H1 (cell line): ENCODE results near the gene NAA25. TPM values are rescaled to one million over a fixed set of nuclear protein-coding genes. Genes with fewer than 3 reads are reported as not detected.

ENCODE experiments used
- CTCF ChIA-PET: fragments of 300-600 bp; sonication (Branson Sonifier 250); formaldehyde crosslinking; loops from one replicate; lab custom pipeline; 2021; ENCODE audit not compliant: partially characterized antibody; lab: Charles Lee
- POLR2A ChIA-PET: fragments of 300-600 bp; sonication (Branson Sonifier 250); formaldehyde crosslinking; loops from one replicate; lab custom pipeline; 2021; ENCODE audit warnings: inconsistent platforms; ENCODE audit not compliant: partially characterized antibody; lab: Charles Lee
- DNase-seq, 2 experiments: peaks; one replicate each; pipeline versions ENCODE4 v3.0.0 to v3.0.0-alpha.2; 2010 to 2022; ENCODE audit warnings: low spot score in 2 of 2, low read depth in 1 of 2, mixed read lengths in 1 of 2
- FAIRE-seq: peaks from 2 replicates; lab custom pipeline; 2011; peaks lifted over from hg19 to GRCh38; lab: Jason Lieb, UNC
- H2AFZ ChIP-seq: 2 replicates; pipeline ENCODE4 v1.8.1; 2012; ENCODE audit warnings: low read length, inconsistent platforms
- H2AK5ac ChIP-seq: 2 replicates; pipeline ENCODE4 v1.6.1; 2013; ENCODE audit warnings: low read depth, low read length
- H2BK120ac ChIP-seq: replicated peaks from 2 replicates; pipeline ENCODE3; 2013; ENCODE audit warnings: low read depth, low read length, inconsistent platforms
- H2BK12ac ChIP-seq: 2 replicates; pipeline ENCODE4 v1.6.1; 2013; ENCODE audit warnings: low read depth, low read length
- H2BK15ac ChIP-seq: 2 replicates; pipeline ENCODE4 v1.6.1; 2013; ENCODE audit warnings: low read length
- H2BK20ac ChIP-seq: 2 replicates; pipeline ENCODE4 v1.6.1; 2013; ENCODE audit warnings: low read length
- H2BK5ac ChIP-seq: 2 replicates; pipeline ENCODE4 v1.6.1; 2013; ENCODE audit warnings: low read depth, low read length
- H3K14ac ChIP-seq: 2 replicates; pipeline ENCODE4 v1.6.1; 2013; ENCODE audit warnings: inconsistent platforms; ENCODE audit not compliant: insufficient read length
- H3K18ac ChIP-seq: 2 replicates; pipeline ENCODE4 v1.6.1; 2013; ENCODE audit warnings: low read length; ENCODE audit errors: extremely low read depth
- H3K23ac ChIP-seq: 2 replicates; pipeline ENCODE4 v1.6.1; 2013; ENCODE audit warnings: inconsistent platforms; ENCODE audit not compliant: insufficient read length
- H3K23me2 ChIP-seq: 2 replicates; pipeline ENCODE4 v1.6.1; 2013; ENCODE audit warnings: low read depth, low read length
- H3K27ac ChIP-seq: 2 replicates; pipeline ENCODE4 v1.6.1; 2011; ENCODE audit warnings: low read depth, low read length, inconsistent platforms
- H3K27me3 ChIP-seq, 4 experiments: replicated peaks in 1 of 4; 1 replicate in 1 of 4; 2 replicates in 3 of 4; pipeline versions ENCODE4 v1.6.1 to v1.8.1; 2011 to 2013; ENCODE audit warnings: low read length in 3 of 4, mild to moderate bottlenecking in 3 of 4, inconsistent platforms in 2 of 4, mixed read lengths in 2 of 4, moderate library complexity in 1 of 4; ENCODE audit not compliant: control insufficient read depth in 3 of 4, insufficient read depth in 3 of 4; ENCODE audit errors: extremely low read depth in 1 of 4
- H3K36me3 ChIP-seq, 4 experiments: 2 replicates each; pipeline versions ENCODE4 v1.6.1 to v1.8.1; 2011 to 2013; ENCODE audit warnings: mild to moderate bottlenecking in 4 of 4, low read length in 3 of 4, moderate library complexity in 2 of 4, control low read depth in 1 of 4, inconsistent platforms in 1 of 4; ENCODE audit not compliant: insufficient read depth in 4 of 4, control insufficient read depth in 2 of 4
- H3K4ac ChIP-seq: replicated peaks from 2 replicates; pipeline ENCODE3; 2013; ENCODE audit warnings: low read length, low read depth, mixed read lengths, inconsistent platforms; ENCODE audit not compliant: insufficient read length
- H3K4me1 ChIP-seq, 4 experiments: replicated peaks in 1 of 4; 1 replicate in 1 of 4; 2 replicates in 3 of 4; pipeline versions ENCODE4 v1.6.1 to v1.8.1; 2011 to 2013; ENCODE audit warnings: low read length in 3 of 4, inconsistent platforms in 2 of 4, mixed read lengths in 1 of 4; ENCODE audit not compliant: insufficient read depth in 4 of 4, control insufficient read depth in 3 of 4
- H3K4me2 ChIP-seq, 2 experiments: 2 replicates each; pipeline versions ENCODE4 v1.6.1 to v1.8.1; 2011 to 2013; ENCODE audit warnings: low read depth in 2 of 2, low read length in 2 of 2, control low read depth in 1 of 2, inconsistent platforms in 1 of 2, mild to moderate bottlenecking in 1 of 2; ENCODE audit not compliant: insufficient read depth in 1 of 2
- H3K4me3 ChIP-seq, 4 experiments: fragments of 200-600, 300-600 bp in 1 of 4; sonication (generic), shearing (Covaris generic), sonication (Bioruptor Twin) in 1 of 4; 2 replicates each; pipeline versions ENCODE4 v1.5.1 to v1.8.1; 2011 to 2016; ENCODE audit warnings: low read length in 4 of 4, low read depth in 3 of 4, control low read depth in 2 of 4, inconsistent platforms in 2 of 4, mild to moderate bottlenecking in 2 of 4, mixed read lengths in 1 of 4, moderate library complexity in 1 of 4; ENCODE audit not compliant: insufficient read depth in 2 of 4; ENCODE audit errors: extremely low read depth in 1 of 4
- H3K56ac ChIP-seq: replicated peaks from 2 replicates; pipeline ENCODE3; 2013; ENCODE audit warnings: low read depth, mild to moderate bottlenecking, mixed read lengths, low read length, inconsistent platforms; ENCODE audit not compliant: insufficient read length
- H3K79me1 ChIP-seq: 2 replicates; pipeline ENCODE4 v1.6.1; 2013; ENCODE audit warnings: low read depth, low read length, control low read depth
- H3K79me2 ChIP-seq, 2 experiments: 2 replicates each; pipeline versions ENCODE4 v1.6.1 to v1.8.1; 2012 to 2013; ENCODE audit warnings: low read length in 2 of 2, mild to moderate bottlenecking in 2 of 2, inconsistent platforms in 1 of 2; ENCODE audit not compliant: insufficient read depth in 2 of 2, control insufficient read depth in 1 of 2
- H3K9ac ChIP-seq, 4 experiments: replicated peaks in 1 of 4; 1 replicate in 1 of 4; 2 replicates in 3 of 4; pipeline versions ENCODE4 v1.6.1 to v1.8.1; 2011 to 2013; ENCODE audit warnings: low read depth in 3 of 4, low read length in 3 of 4, control low read depth in 2 of 4, mild to moderate bottlenecking in 2 of 4, moderate library complexity in 2 of 4, inconsistent platforms in 1 of 4; ENCODE audit errors: extremely low read depth in 1 of 4
- H3K9me3 ChIP-seq, 2 experiments: 2 replicates each; pipeline versions ENCODE4 v1.6.1 to v1.8.1; 2012 to 2013; ENCODE audit warnings: mild to moderate bottlenecking in 2 of 2, moderate library complexity in 2 of 2, control low read depth in 1 of 2, inconsistent platforms in 1 of 2, low read depth in 1 of 2, low read length in 1 of 2, mixed read lengths in 1 of 2; ENCODE audit not compliant: insufficient read depth in 2 of 2
- H4K20me1 ChIP-seq, 2 experiments: replicated peaks in 1 of 2; 2 replicates each; pipeline versions ENCODE3 to v1.8.1; 2011 to 2013; ENCODE audit warnings: inconsistent platforms in 2 of 2, low read length in 2 of 2, mild to moderate bottlenecking in 1 of 2; ENCODE audit not compliant: insufficient read depth in 2 of 2, control insufficient read depth in 1 of 2
- H4K5ac ChIP-seq: 2 replicates; pipeline ENCODE4 v1.6.1; 2013; ENCODE audit warnings: low read length, low read depth, mixed read lengths, inconsistent platforms; ENCODE audit not compliant: insufficient read length
- H4K8ac ChIP-seq: 2 replicates; pipeline ENCODE4 v1.8.0; 2013; ENCODE audit warnings: mild to moderate bottlenecking, moderate library complexity, low read length, inconsistent platforms; ENCODE audit not compliant: insufficient read depth; ENCODE audit errors: extremely low read depth
- H4K91ac ChIP-seq: replicated peaks from 2 replicates; pipeline ENCODE3; 2013; ENCODE audit warnings: low read length, mixed read lengths, inconsistent platforms; ENCODE audit not compliant: insufficient read length
- CBX8 ChIP-seq: fragments of 300-800, 300-1000 bp; sonication (generic); IDR thresholded peaks from 2 replicates; pipeline ENCODE4 v1.7.1; 2016; ENCODE audit warnings: low read depth, low read length, borderline replicate concordance
- CHD1 ChIP-seq: IDR thresholded peaks from 2 replicates; pipeline ENCODE4 v1.6.1; 2012; ENCODE audit warnings: low read depth, low read length, improper control_type of control experiment
- CTBP2 ChIP-seq: IDR thresholded peaks from 2 replicates; pipeline ENCODE4 v1.7.0; 2011; ENCODE audit warnings: borderline replicate concordance, mild to moderate bottlenecking, moderate library complexity, mixed read lengths, low read length; ENCODE audit not compliant: insufficient read depth, insufficient read length
- EZH2 ChIP-seq: fragments of 200-600 bp; sonication (generic); IDR thresholded peaks from 2 replicates; pipeline ENCODE4 v1.7.1; 2012; ENCODE audit warnings: low read depth, mild to moderate bottlenecking, moderate library complexity, low read length, inconsistent platforms; ENCODE audit not compliant: severe bottlenecking
- HDAC2 ChIP-seq, 2 experiments: fragments of 300-600 bp in 1 of 2; sonication (generic) in 1 of 2; IDR thresholded peaks; 2 replicates each; pipeline ENCODE4 v1.6.1; 2011 to 2012; ENCODE audit warnings: low read depth in 2 of 2, low read length in 2 of 2, mild to moderate bottlenecking in 2 of 2, moderate library complexity in 2 of 2, borderline replicate concordance in 1 of 2, inconsistent platforms in 1 of 2
- HDAC6 ChIP-seq: IDR thresholded peaks from one replicate; pipeline ENCODE4 v1.7.1; 2012; ENCODE audit warnings: low read depth, mild to moderate bottlenecking, inconsistent platforms, low read length, moderate library complexity
- POLR2AphosphoS5 ChIP-seq: IDR thresholded peaks from 2 replicates; pipeline ENCODE4 v1.6.1; 2011; ENCODE audit warnings: low read depth, low read length
- RFX5 ChIP-seq: IDR thresholded peaks from 2 replicates; pipeline ENCODE4 v1.6.1; 2011; ENCODE audit warnings: low read depth, low read length, improper control_type of control experiment, borderline replicate concordance
- RNF2 ChIP-seq: fragments of 200-900, 300-1000 bp; sonication (generic); IDR thresholded peaks from 2 replicates; pipeline ENCODE4 v1.7.1; 2016; ENCODE audit warnings: borderline replicate concordance, low read depth, mild to moderate bottlenecking, antibody characterized with exemption, low read length; ENCODE audit not compliant: poor library complexity, severe bottlenecking; ENCODE audit errors: missing control alignments
- SP4 ChIP-seq: IDR thresholded peaks from 2 replicates; pipeline ENCODE4 v1.6.1; 2012; ENCODE audit warnings: low read length, inconsistent platforms
- TBP ChIP-seq: IDR thresholded peaks from 2 replicates; pipeline ENCODE4 v1.6.1; 2011; ENCODE audit warnings: low read depth, low read length, improper control_type of control experiment
- WGBS, 2 experiments: shearing (Covaris generic) in 1 of 2; methylation state at CpG; one replicate each; pipeline versions ENCODE4 v1.1.6 to v1.1.7; 2013 to 2015; ENCODE audit warnings: low lambda C conversion rate in 2 of 2, mixed read lengths in 2 of 2, inconsistent platforms in 1 of 2, low coverage in 1 of 2, missing lambda C conversion rate in 1 of 2; ENCODE audit not compliant: insufficient replicate concordance in 2 of 2, insufficient coverage in 1 of 2, insufficient read length in 1 of 2; ENCODE audit errors: extremely low coverage in 1 of 2, missing lambda C conversion rate in 1 of 2; 5-methylcytosine and 5-hydroxymethylcytosine counted together
- polyA plus RNA-seq, 7 experiments: library from polyadenylated mRNA; depleted of rRNA in 3 of 7; stranded (reverse) in 5 of 7; unstranded in 2 of 7; fragments of >200 nt in 5 of 7; fragments of 200-250 nt in 2 of 7; gene quantifications; 1 replicate in 5 of 7; 2 replicates in 1 of 7; 4 replicates in 1 of 7; pipeline versions ENCODE4 v1.2.1 to v1.2.3, GENCODE V29; 2011 to 2013; ENCODE audit warnings: missing spikeins in 2 of 7, mixed read lengths in 2 of 7
- total RNA-seq: library from RNA; stranded (reverse); fragmentation: NEBNext Ultra II Directional; extraction: Animal tissue kit (Norgen Biotek cat#: 25700); gene quantifications from 2 replicates; pipeline ENCODE4 v1.2.1, GENCODE V29; 2021

The NAA25 gene
- total and polyA plus RNA-seq, 2 of the 8 experiments (the other 6 are each of a cell fraction or from before 2014, with no cell fraction given) = 10.8 to 60.3 TPM

- Histone ChIP-seq H4K5ac (no peak overlapping the region), H4K8ac (no peak overlapping the region)
- FAIRE-seq = no peak
- TF ChIP-seq POLR2AphosphoS5 = no peak
- TF ChIP-seq CTBP2 = no peak
- no peak for TF ChIP-seq CHD1
- no peak for TF ChIP-seq TBP
- TF ChIP-seq SP4 = no peak
- no peak for TF ChIP-seq CBX8
- TF ChIP-seq HDAC2 (IDR thresholded peaks at IDR 0.05; ENCODE audit: borderline replicate concordance in 1 of 2, low read depth in 2 of 2, low read length in 2 of 2) = no peak
- no peak for TF ChIP-seq HDAC6
- TF ChIP-seq EZH2 = no peak
- TF ChIP-seq RNF2 = no peak
- TF ChIP-seq RFX5 = no peak
These were observed 107.8 kb downstream of the NAA25 start for GRCh38 chr12:112000820-112001219.

More at GRCh38 chr12:112000820-112001219, 107.8 kb downstream of the NAA25 start:
- H2BK20ac ChIP-seq = no peak overlapping the region
- no peak overlapping the region for H3K14ac ChIP-seq
- no peak overlapping the region for H3K56ac ChIP-seq
- no peak overlapping the region for H4K91ac ChIP-seq
- H3K9me3 ChIP-seq = no peaks in the 10 kb centered on the region
- no peaks in the 10 kb centered on the region for H3K4me1 ChIP-seq
- H3K27ac ChIP-seq = no peak overlapping the region
- no peak overlapping the region for H3K4me3 ChIP-seq
- H2BK12ac ChIP-seq = no peak overlapping the region
- H2BK5ac ChIP-seq = no peak overlapping the region
- no peaks in the 10 kb centered on the region for H3K27me3 ChIP-seq
- no peak overlapping the region for H3K18ac ChIP-seq
- no peaks in the 10 kb centered on the region for H3K79me1 ChIP-seq
- H3K9ac ChIP-seq = no peak overlapping the region
- no peak overlapping the region for H2AFZ ChIP-seq
- H4K20me1 ChIP-seq = no peaks in the 10 kb centered on the region
- H2BK15ac ChIP-seq = no peak overlapping the region
- H3K79me2 ChIP-seq = no peaks in the 10 kb centered on the region
- no peaks in the 10 kb centered on the region for H3K23me2 ChIP-seq
- H2AK5ac ChIP-seq = no peak overlapping the region
- no peak overlapping the region for H3K4ac ChIP-seq
- H3K23ac ChIP-seq = no peak overlapping the region
- no peak for DNase-seq
- WGBS, 2 experiments = 91% methylated on average over 8 of the region's 8 CpGs; no CpG with 5 or more reads in 1 of the 2 experiments
- H2BK120ac ChIP-seq = no peak overlapping the region
- POLR2A ChIA-PET = interaction anchor here (0.8 to 4.7 kb wide), 5 partner anchors 12 to 27 kb away, joined by 3 to 32 read pairs (median 4); partner anchors contain the start of genes ERP29 and TMEM116
- no peak overlapping the region for H3K4me2 ChIP-seq
- no peaks in the 10 kb centered on the region for H3K36me3 ChIP-seq
- CTCF ChIA-PET = interaction anchor here (0.6 to 1.7 kb wide), 5 partner anchors 9 to 188 kb away, joined by 3 to 5 read pairs (median 4); no protein-coding TSS in a partner anchor
